Effector memory CD8-positive, alpha-beta T cell (primary cell): Measurements from ENCODE around the gene ZNF880.
"Not testable (repeated sequence)": the region's sequence is repeated elsewhere in the genome, so short reads cannot be mapped to it uniquely, and the experiment has no call there.

Experiments used
- ATAC-seq: fragments of 150-1000 bp; cut with Tn5 transposase; replicated peaks from 2 replicates; pipeline ENCODE4 v1.10.0; 2021; ENCODE audit warnings: mild to moderate bottlenecking, moderate library complexity
- DNase-seq, 3 experiments: peaks; one replicate each; pipeline ENCODE4 v3.0.0; 2021
- H3K27ac Mint-ChIP-seq, 2 donors: one replicate each; pipeline ENCODE4 v1.8.0; 2022; ENCODE audit warnings: mild to moderate bottlenecking in 2 of 2, mixed read lengths in 2 of 2, moderate library complexity in 2 of 2
- H3K27me3 Mint-ChIP-seq, 2 donors: one replicate each; pipeline ENCODE4 v1.8.0; 2022; ENCODE audit warnings: mixed read lengths in 2 of 2
- H3K36me3 Mint-ChIP-seq: one replicate; pipeline ENCODE4 v1.8.0; 2022; ENCODE audit warnings: mild to moderate bottlenecking, moderate library complexity, mixed read lengths; ENCODE audit not compliant: insufficient read depth
- H3K4me1 Mint-ChIP-seq, 2 donors: one replicate each; pipeline ENCODE4 v1.8.0; 2022; ENCODE audit warnings: low read depth in 2 of 2, mixed read lengths in 2 of 2
- H3K4me3 Mint-ChIP-seq, 2 donors: one replicate each; pipeline ENCODE4 v1.8.0; 2022; ENCODE audit warnings: mild to moderate bottlenecking in 2 of 2, mixed read lengths in 2 of 2, moderate library complexity in 2 of 2
- H3K9me3 Mint-ChIP-seq, 2 donors: one replicate each; pipeline ENCODE4 v1.8.0; 2022; ENCODE audit warnings: mixed read lengths in 2 of 2
- total RNA-seq, 9 experiments: gene quantifications; one replicate each; lab custom pipeline; 2026; lab: John Stamatoyannopoulos, UW

Gene ZNF880
- 10.2 to 23.6 (median 17.4) reads per million in 9 experiments for total RNA-seq

GRCh38 chr19:52369559-52370340 is at the start of gene ZNF880:
ZNF880 (plus strand) TSS chr19:52369923; CDS start chr19:52369966, 43 bp downstream.
- peaks cover 6 to 13% of the 10 kb centered on the region in 2 donors for H3K9me3 Mint-ChIP-seq
- ATAC-seq: peak; percentile 93
- peak within 1 kb of the TSS; percentile 96 to 100 for H3K27ac Mint-ChIP-seq
- H3K4me3 Mint-ChIP-seq: peak within 1 kb of the TSS; percentile 90 to 97
- peaks cover 30% of the 10 kb centered on the region for H3K36me3 Mint-ChIP-seq
- no peaks in the 10 kb centered on the region for H3K27me3 Mint-ChIP-seq
- DNase-seq: peak; percentile 86 to 90 (median 86)
- peaks cover 8 to 9% of the 10 kb centered on the region in 2 donors for H3K4me1 Mint-ChIP-seq

GRCh38 chr19:52322429-52322828 is 47.3 kb upstream of the ZNF880 start:
- H3K27ac Mint-ChIP-seq: no peak overlapping the region
- peaks cover 13 to 14% of the 10 kb centered on the region in 2 donors for H3K9me3 Mint-ChIP-seq
- no peaks in the 10 kb centered on the region for H3K4me1 Mint-ChIP-seq
- ATAC-seq: no peak
- no peak for DNase-seq
- no peaks in the 10 kb centered on the region for H3K27me3 Mint-ChIP-seq
- no peak overlapping the region for H3K4me3 Mint-ChIP-seq
- peaks cover 56% of the 10 kb centered on the region for H3K36me3 Mint-ChIP-seq

DNA sequence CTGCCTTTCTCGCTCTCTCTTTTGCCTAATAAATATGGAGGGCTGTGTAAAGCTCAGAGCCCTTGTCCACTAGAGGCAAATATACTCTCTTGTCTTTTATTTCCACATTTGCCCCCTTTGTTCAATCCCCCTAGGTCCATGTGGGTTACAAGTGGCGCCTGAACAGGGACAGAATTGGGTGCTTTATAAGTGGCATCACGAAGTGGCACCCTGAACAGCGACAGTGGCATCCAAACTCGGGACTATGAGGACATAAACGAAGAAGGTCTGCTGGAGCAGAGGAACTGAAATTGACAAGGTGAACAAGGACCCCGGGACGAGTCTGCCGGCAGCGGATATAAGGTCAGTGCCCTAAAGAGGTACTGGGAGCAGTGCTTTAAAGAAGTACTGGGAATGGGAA is 38.0 kb upstream of the ZNF880 start:
- peaks cover 7 to 10% of the 10 kb centered on the region in 2 donors for H3K9me3 Mint-ChIP-seq
- H3K4me3 Mint-ChIP-seq: no peak overlapping the region
- H3K27ac Mint-ChIP-seq: no peak overlapping the region
- H3K4me1 Mint-ChIP-seq: peaks cover 4% of the 10 kb centered on the region in 2 donors
- ATAC-seq (no peak), DNase-seq (no peak)
- H3K27me3 Mint-ChIP-seq: no peaks in the 10 kb centered on the region
- H3K36me3 Mint-ChIP-seq: peaks cover 15% of the 10 kb centered on the region

DNA sequence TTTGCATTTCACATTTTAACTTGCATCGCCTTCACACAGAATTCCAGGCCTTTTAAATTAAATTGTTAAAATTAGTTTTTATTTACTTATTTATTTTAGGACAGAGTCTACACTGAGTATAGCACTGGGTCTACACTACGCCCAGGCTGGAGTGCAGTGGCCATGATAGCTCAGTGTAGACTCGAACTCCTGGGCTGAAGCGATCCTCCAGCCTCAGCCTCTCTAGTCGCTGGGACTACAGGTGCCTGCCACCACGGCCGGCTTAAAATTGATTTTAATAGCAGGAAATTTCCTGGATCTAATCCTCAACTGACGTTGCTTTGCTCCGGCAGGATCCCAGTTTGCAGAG is 34.0 kb upstream of the ZNF880 start:
- no peak for DNase-seq
- Mint-ChIP-seq H3K27me3 (no peaks in the 10 kb centered on the region), H3K4me3 (peak overlapping the region; percentile 90 to 94), H3K4me1 (peaks cover 10 to 12% of the 10 kb centered on the region in 2 donors), H3K27ac (peak overlapping the region; percentile 95 to 96), H3K9me3 (peaks cover 8 to 13% of the 10 kb centered on the region in 2 donors), H3K36me3 (peaks cover 19% of the 10 kb centered on the region)
- ATAC-seq: peak; percentile 11

DNA sequence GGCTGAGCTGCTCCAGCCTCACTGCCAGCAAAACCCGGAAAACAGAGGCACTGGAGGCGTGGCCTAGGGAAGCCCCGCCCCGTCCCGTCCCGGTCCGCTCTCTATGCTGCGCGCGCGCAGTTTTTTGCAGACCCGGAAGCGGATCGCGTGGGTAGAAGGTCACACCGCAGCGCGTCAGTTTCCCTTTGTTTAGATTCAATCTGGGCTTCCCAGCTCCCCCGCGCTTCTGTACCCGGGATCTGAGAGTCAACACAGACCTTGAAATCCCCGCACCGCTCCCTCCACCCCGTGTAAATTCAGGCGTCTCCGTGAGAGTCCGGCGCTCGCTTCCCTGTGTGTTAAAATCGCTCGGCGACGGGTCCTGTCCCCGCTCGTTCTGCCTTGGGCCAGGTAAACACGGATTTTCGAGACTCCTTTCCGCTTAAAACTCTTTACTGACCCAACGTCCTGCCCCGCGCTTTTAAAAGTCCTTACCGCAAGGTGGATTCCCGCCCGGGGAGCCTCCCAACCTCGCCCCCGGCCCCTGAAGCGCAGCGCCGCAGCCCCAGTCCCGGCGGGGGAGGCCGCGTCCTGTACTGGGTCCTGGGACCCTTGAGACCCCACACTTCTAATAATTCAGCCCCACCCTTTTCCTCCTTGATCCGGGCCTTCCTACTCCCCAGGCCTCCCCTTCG is 33.5 kb upstream of the ZNF880 start, which contains the start of gene ZNF610:
Gene ZNF610 (plus strand): TSS at position 127 of the 674 bp plus-strand sequence. CDS start 12,930 bp downstream, outside the sequence.
- Mint-ChIP-seq H3K36me3 (peaks cover 19% of the 10 kb centered on the region), H3K9me3 (peaks cover 8 to 13% of the 10 kb centered on the region in 2 donors)

DNA sequence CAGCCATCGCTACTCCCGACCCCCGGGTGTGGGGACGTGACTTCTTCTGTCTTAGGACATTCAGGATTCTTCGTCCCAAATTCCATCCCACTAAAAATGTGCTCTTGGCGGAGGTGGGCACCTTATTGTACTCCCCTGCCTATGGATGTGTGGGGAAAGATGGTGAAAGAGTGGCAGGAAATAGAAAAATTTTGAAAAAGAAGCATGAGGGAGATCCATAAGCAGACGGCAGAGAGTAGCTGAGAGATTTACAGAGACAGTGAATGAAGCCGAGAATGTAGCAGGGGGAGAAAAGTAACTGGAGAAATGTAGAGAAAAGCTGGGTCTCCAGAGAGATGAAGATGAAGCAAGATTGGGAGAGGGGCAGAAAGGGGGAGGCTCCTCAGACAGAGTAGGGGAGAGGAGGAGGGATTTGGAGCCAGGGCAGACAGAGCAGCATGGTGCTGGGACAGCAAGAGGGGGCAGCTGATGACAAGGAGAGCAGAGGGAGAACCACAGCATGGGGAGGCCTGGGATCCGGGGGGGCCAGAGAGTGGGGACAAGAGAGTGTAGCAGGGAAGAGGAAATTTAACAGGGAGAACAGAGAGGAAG is 32.8 kb upstream of the ZNF880 start:
- DNase-seq (no peak), ATAC-seq (no peak)
- peak overlapping the region; percentile 95 to 96 for H3K27ac Mint-ChIP-seq
- no peaks in the 10 kb centered on the region for H3K27me3 Mint-ChIP-seq
- H3K4me3 Mint-ChIP-seq: peak overlapping the region; percentile 90 to 94
- H3K4me1 Mint-ChIP-seq: peaks cover 10 to 12% of the 10 kb centered on the region in 2 donors
- peaks cover 8 to 13% of the 10 kb centered on the region in 2 donors for H3K9me3 Mint-ChIP-seq
- peaks cover 19% of the 10 kb centered on the region for H3K36me3 Mint-ChIP-seq

More for the DNA sequence above, 33.5 kb upstream of the ZNF880 start, which contains the start of gene ZNF610:
- Mint-ChIP-seq H3K4me3 (peak within 1 kb of the TSS; percentile 90 to 94), H3K27ac (peak within 1 kb of the TSS; percentile 95 to 96), H3K27me3 (no peaks in the 10 kb centered on the region), H3K4me1 (peaks cover 10 to 12% of the 10 kb centered on the region in 2 donors)
- peak; percentile 96 for ATAC-seq
- peak; percentile 75 to 80 (median 79) for DNase-seq

- not testable (repeated sequence) for ATAC-seq, H3K27me3 Mint-ChIP-seq, H3K4me3 Mint-ChIP-seq, H3K27ac Mint-ChIP-seq, DNase-seq, H3K9me3 Mint-ChIP-seq
- Mint-ChIP-seq H3K4me1 (peaks cover 12 to 13% of the 10 kb centered on the region in 2 donors), H3K36me3 (peaks cover 19% of the 10 kb centered on the region)
Measured at GRCh38 chr19:52339022-52339421, 30.7 kb upstream of the ZNF880 start.

DNA sequence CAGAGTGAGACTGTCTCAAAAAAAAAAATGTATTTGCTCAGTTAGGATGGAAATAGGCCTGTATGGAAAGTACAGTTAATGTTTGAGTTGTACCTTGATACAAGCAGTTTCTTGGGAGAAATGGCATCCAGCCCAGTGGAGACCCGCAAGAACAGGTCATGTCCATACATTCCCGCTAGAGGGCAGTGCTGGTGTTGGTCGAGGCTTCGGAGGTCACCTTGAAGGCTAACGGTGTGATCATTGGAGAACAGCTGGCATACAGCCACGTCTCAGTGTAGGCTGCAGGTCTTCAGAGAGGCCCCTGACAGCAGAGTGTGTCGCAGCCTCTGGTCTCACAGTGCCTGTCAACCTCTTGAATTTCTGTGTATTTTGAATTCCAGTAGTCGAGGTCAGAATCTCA is 26.2 kb upstream of the ZNF880 start:
- ATAC-seq (peak; percentile 67), DNase-seq (peak; percentile 44 to 53 (median 45))
- no peak overlapping the region for H3K27ac Mint-ChIP-seq
- H3K4me1 Mint-ChIP-seq: peaks cover 0 to 3% of the 10 kb centered on the region in 2 donors
- H3K9me3 Mint-ChIP-seq: no peaks in the 10 kb centered on the region
- no peak overlapping the region for H3K4me3 Mint-ChIP-seq
- H3K36me3 Mint-ChIP-seq: peaks cover 4% of the 10 kb centered on the region
- no peaks in the 10 kb centered on the region for H3K27me3 Mint-ChIP-seq

DNA sequence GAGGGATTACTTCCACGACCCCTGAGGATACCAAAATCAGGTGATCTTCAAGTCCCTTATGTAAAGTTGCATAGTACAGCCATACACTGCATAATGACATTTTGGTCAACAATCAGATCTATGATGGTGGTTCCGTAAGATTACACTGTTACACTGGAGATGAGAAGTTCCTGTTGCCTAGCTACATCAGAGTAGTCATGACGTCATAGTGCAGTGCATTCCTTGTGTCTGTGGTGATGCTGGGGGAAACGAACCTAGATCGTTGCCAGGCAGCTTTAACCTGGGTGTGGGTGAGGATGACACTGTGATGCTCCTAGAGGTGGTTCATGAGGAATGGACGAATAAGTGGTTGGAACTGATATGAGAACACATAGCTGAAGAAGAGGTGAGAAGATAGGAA is 24.6 kb upstream of the ZNF880 start:
- ATAC-seq (no peak), DNase-seq (no peak)
- H3K9me3 Mint-ChIP-seq: no peaks in the 10 kb centered on the region
- peaks cover 0 to 3% of the 10 kb centered on the region in 2 donors for H3K4me1 Mint-ChIP-seq
- H3K27me3 Mint-ChIP-seq: no peaks in the 10 kb centered on the region
- no peaks in the 10 kb centered on the region for H3K36me3 Mint-ChIP-seq
- no peak overlapping the region for H3K4me3 Mint-ChIP-seq
- H3K27ac Mint-ChIP-seq: no peak overlapping the region

GRCh38 chr19:52351512-52351911 is 18.2 kb upstream of the ZNF880 start:
- no peaks in the 10 kb centered on the region for H3K27me3 Mint-ChIP-seq
- no peak for ATAC-seq
- no peak for DNase-seq
- H3K4me1 Mint-ChIP-seq: no peaks in the 10 kb centered on the region
- no peaks in the 10 kb centered on the region for H3K36me3 Mint-ChIP-seq
- peaks cover 4 to 6% of the 10 kb centered on the region in 2 donors for H3K9me3 Mint-ChIP-seq
- no peak overlapping the region for H3K27ac Mint-ChIP-seq
- no peak overlapping the region for H3K4me3 Mint-ChIP-seq

- no peak overlapping the region for H3K4me3 Mint-ChIP-seq
- peaks cover 12% of the 10 kb centered on the region for H3K36me3 Mint-ChIP-seq
- peaks cover 8 to 9% of the 10 kb centered on the region in 2 donors for H3K4me1 Mint-ChIP-seq
- no peak overlapping the region for H3K27ac Mint-ChIP-seq
- no peaks in the 10 kb centered on the region for H3K27me3 Mint-ChIP-seq
- no peak for ATAC-seq
- DNase-seq: no peak
- H3K9me3 Mint-ChIP-seq: peaks cover 10 to 21% of the 10 kb centered on the region in 2 donors
Measured at GRCh38 chr19:52366414-52366824, 3.3 kb upstream of the ZNF880 start.

DNA sequence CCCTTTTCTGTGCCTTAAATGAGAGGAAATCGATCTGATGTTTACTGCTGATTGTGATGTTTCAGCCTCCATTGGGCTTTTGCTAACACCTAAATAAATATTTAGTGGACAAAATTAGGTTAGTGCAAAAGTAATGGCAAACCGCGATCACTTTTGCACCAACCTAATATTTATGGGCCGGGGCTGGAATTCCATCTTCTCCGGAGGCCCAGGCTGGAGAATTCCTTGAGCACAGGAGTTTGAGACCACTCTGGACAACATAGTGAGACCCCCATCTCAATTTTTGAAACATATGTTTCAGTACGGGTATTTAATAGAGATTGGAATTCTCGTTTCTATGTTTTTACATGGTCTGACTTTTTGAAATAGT is 603 bp downstream of the ZNF880 start:
- peak overlapping the region; percentile 96 to 100 for H3K27ac Mint-ChIP-seq
- H3K4me1 Mint-ChIP-seq: peaks cover 8 to 9% of the 10 kb centered on the region in 2 donors
- peak overlapping the region; percentile 90 to 97 for H3K4me3 Mint-ChIP-seq
- H3K27me3 Mint-ChIP-seq: no peaks in the 10 kb centered on the region
- DNase-seq: no peak
- H3K36me3 Mint-ChIP-seq: peaks cover 36% of the 10 kb centered on the region
- no peak for ATAC-seq
- H3K9me3 Mint-ChIP-seq: peaks cover 6 to 10% of the 10 kb centered on the region in 2 donors

DNA sequence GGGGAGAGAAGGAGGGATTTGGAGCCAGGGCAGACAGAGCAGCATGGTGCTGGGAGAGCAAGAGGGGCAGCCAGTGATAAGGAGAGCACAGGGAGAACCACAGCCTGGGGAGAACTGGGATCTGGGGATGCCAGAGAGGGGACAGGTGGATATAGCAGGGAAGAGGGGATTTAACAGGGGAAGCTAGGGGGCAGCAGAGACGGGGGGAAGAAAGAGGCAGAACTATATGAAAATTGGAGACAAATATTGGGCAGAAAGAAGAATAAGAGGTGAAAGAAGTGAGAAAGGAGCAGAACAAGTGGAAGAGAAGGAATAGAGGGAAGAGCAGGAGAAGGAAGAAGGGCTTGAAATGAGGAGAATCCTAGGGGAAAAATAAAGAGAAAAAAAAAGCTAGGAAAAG is 21.4 kb downstream of the ZNF880 start:
- peaks cover 12 to 17% of the 10 kb centered on the region in 2 donors for H3K9me3 Mint-ChIP-seq
- no peaks in the 10 kb centered on the region for H3K27me3 Mint-ChIP-seq
- no peaks in the 10 kb centered on the region for H3K4me1 Mint-ChIP-seq
- H3K36me3 Mint-ChIP-seq: no peaks in the 10 kb centered on the region
- no peak overlapping the region for H3K27ac Mint-ChIP-seq
- no peak overlapping the region for H3K4me3 Mint-ChIP-seq
- ATAC-seq: no peak
- no peak for DNase-seq
